Measurements from ENCODE around the gene FOXL1. TPM values are rescaled to one million over a fixed set of nuclear protein-coding genes. Genes with fewer than 3 reads are reported as not detected.

The FOXL1 gene
- total and polyA plus RNA-seq, 12 donors, result 0.18 to 2.1 (median 0.69) TPM

DNA sequence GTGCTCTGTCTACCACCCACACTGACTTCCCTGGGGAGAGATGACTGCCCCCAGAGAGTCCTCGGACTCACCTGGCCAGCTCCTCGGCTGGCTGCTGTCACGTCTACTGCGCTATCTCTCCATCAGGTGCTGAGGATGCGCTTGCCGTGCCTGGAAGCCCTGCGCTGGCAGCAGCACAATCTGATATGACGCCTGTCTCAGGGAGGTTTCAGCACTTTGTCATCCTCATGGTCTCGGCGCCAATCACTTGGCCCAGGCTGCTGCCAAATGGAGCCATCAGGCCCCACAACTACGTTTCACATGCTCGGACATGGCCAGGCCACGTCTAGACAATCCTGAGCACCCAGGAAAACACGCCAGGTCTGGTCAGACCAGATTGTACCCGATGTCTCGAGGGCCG is 46.7 kb downstream of the FOXL1 start:
- H3K4me3 ChIP-seq, result no peak overlapping the region
- H3K27ac ChIP-seq, result no peak overlapping the region
- no peaks in the 10 kb centered on the region for H3K4me1 ChIP-seq (replicated peaks in 1 of 2)
- no peaks in the 10 kb centered on the region for H3K9me3 ChIP-seq (replicated peaks in 1 of 3)
- H3K27me3 ChIP-seq, result no peaks in the 10 kb centered on the region
- no peak for DNase-seq
- TF ChIP-seq POLR2A (IDR thresholded peaks at IDR 0.05), result no peak
- TF ChIP-seq, protein P1, sequence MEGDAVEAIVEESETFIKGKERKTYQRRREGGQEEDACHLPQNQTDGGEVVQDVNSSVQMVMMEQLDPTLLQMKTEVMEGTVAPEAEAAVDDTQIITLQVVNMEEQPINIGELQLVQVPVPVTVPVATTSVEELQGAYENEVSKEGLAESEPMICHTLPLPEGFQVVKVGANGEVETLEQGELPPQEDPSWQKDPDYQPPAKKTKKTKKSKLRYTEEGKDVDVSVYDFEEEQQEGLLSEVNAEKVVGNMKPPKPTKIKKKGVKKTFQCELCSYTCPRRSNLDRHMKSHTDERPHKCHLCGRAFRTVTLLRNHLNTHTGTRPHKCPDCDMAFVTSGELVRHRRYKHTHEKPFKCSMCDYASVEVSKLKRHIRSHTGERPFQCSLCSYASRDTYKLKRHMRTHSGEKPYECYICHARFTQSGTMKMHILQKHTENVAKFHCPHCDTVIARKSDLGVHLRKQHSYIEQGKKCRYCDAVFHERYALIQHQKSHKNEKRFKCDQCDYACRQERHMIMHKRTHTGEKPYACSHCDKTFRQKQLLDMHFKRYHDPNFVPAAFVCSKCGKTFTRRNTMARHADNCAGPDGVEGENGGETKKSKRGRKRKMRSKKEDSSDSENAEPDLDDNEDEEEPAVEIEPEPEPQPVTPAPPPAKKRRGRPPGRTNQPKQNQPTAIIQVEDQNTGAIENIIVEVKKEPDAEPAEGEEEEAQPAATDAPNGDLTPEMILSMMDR (IDR thresholded peaks at IDR 0.05), result no peak
- WGBS, 4 donors, result 75 to 83% (median 79%) methylated on average over 9 to 17 of the region's 17 CpGs
- H3K36me3 ChIP-seq (replicated peaks in 1 of 2), result no peaks in the 10 kb centered on the region
- intact Hi-C loops (cut with DNase I), result no loop called here

DNA sequence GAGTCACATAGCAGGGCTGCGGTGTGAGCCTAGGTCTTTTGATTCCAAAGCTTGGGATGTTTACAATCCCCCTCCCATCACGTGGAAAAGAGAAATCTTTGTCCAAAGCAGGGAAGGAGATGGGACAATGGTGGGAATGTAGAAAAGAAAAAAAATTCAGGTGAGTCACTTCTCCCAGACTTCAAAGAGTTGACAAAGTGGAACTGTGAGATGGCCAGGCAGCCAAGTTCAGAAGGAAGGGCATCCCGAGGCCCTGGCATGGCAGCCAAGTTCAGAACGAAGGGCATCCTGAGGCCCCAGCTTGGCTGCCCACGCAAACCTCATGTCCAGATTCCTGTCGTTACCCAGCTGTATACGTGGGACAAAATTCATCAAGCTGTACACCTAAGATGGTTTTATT is 47.5 kb downstream of the FOXL1 start:
- no peak for TF ChIP-seq POLR2A (IDR thresholded peaks at IDR 0.05)
- TF ChIP-seq, protein P1 (IDR thresholded peaks at IDR 0.05), result no peak
- DNase-seq, result no peak
- Histone ChIP-seq H3K4me1 (replicated peaks in 1 of 2) (no peaks in the 10 kb centered on the region), H3K27me3 (no peaks in the 10 kb centered on the region), H3K9me3 (replicated peaks in 1 of 3) (no peaks in the 10 kb centered on the region), H3K4me3 (no peak overlapping the region), H3K27ac (no peak overlapping the region), H3K36me3 (replicated peaks in 1 of 2) (no peaks in the 10 kb centered on the region)
- intact Hi-C loops (cut with DNase I), result no loop called here
- 67 to 74% (median 70%) methylated on average over 7 of the region's 7 CpGs for WGBS, 4 donors

DNA sequence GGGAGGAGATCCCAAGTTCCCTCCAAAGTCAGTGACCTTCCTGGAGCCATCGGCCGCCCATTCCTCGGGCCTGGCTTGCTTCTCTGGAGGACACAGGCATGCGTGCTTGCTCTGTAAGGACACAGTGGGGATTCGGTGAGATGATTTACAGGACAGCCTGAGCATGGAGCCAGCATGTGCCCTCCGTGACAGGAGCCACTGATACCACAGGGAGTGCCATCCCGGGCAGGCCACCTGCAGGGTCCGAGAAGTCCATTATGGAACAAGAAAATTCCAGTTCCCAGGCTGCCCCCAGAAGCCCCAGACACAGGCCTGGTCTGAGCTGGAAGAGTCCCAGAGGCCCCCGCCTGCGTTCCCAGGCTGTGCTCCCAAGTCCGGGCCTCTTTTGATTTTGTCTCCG is 47.9 kb downstream of the FOXL1 start:
- no peak for DNase-seq
- no peak overlapping the region for H3K4me3 ChIP-seq
- H3K4me1 ChIP-seq (replicated peaks in 1 of 2), result no peaks in the 10 kb centered on the region
- no peaks in the 10 kb centered on the region for H3K36me3 ChIP-seq (replicated peaks in 1 of 2)
- no peak overlapping the region for H3K27ac ChIP-seq
- TF ChIP-seq, protein P1 (IDR thresholded peaks at IDR 0.05), result no peak
- TF ChIP-seq POLR2A (IDR thresholded peaks at IDR 0.05), result no peak
- H3K9me3 ChIP-seq (replicated peaks in 1 of 3), result no peaks in the 10 kb centered on the region
- H3K27me3 ChIP-seq, result no peaks in the 10 kb centered on the region
- intact Hi-C loops (cut with DNase I), result no loop called here
- 66 to 77% (median 75%) methylated on average over 10 to 12 of the region's 12 CpGs for WGBS, 4 donors

DNA sequence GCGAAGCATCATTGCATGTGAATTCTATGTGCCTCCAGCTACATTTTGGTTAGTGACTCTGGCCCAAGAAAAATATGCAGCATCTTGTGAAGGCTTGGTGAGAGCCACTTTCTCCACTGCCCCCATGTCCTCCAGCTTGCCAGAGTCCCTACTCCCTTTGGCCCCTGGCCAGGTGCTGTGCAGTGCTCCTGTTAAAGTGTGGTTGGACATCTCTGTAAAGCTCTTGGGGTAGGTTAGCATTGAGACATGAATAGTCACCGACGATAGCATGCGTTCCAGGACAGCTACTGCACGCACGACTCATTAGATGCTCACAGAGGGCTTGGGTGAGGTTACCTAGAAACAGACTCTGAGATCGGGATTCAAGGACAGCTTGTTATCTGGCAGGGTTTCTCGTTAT is 48.6 kb downstream of the FOXL1 start:
- DNase-seq, result no peak
- H3K4me1 ChIP-seq (replicated peaks in 1 of 2), result no peaks in the 10 kb centered on the region
- H3K4me3 ChIP-seq, result no peak overlapping the region
- H3K9me3 ChIP-seq (replicated peaks in 1 of 3), result no peaks in the 10 kb centered on the region
- intact Hi-C loops (cut with DNase I), result no loop called here
- no peaks in the 10 kb centered on the region for H3K27me3 ChIP-seq
- 85 to 95% (median 88%) methylated on average over 8 of the region's 8 CpGs for WGBS, 4 donors
- H3K27ac ChIP-seq, result no peak overlapping the region
- no peaks in the 10 kb centered on the region for H3K36me3 ChIP-seq (replicated peaks in 1 of 2)
- TF ChIP-seq POLR2A (IDR thresholded peaks at IDR 0.05), result no peak
- TF ChIP-seq, protein P1 (IDR thresholded peaks at IDR 0.05), result no peak
